NCI-H446 treated with DMSO at 0.1 percent for 48 hours (cell line): ENCODE results near the gene SYNE1.
"Not testable (repeated sequence)": the region's sequence is repeated elsewhere in the genome, so short reads cannot be mapped to it uniquely, and the experiment has no call there.

Experiments
- DNase-seq: peaks from one replicate; lab custom pipeline; 2025; lab: John Stamatoyannopoulos, UW

Gene SYNE1

GRCh38 chr6:152637296-152638047 is at the start of gene SYNE1:
Gene SYNE1, minus strand, starts transcription at chr6:152637362. Its CDS starts 9,031 bp downstream, at chr6:152628331.
- no peak for DNase-seq

- DNase-seq, result no peak
Measured at GRCh38 chr6:152685819-152686218, 48.7 kb upstream of the SYNE1 start.

- DNase-seq, result not testable (repeated sequence)
Measured at GRCh38 chr6:152682935-152683334, 45.8 kb upstream of the SYNE1 start.

- DNase-seq, result no peak
Measured at GRCh38 chr6:152682141-152682540, 45.0 kb upstream of the SYNE1 start.

- no peak for DNase-seq
Measured at GRCh38 chr6:152680879-152681517, 43.8 kb upstream of the SYNE1 start.

GRCh38 chr6:152680151-152680550 is 43.0 kb upstream of the SYNE1 start:
- no peak for DNase-seq

- no peak for DNase-seq
Measured at GRCh38 chr6:152673236-152673635, 36.1 kb upstream of the SYNE1 start.

GRCh38 chr6:152671171-152671570 is 34.0 kb upstream of the SYNE1 start:
- no peak for DNase-seq

GRCh38 chr6:152669895-152670294 is 32.7 kb upstream of the SYNE1 start:
- DNase-seq, result no peak

- DNase-seq, result no peak
Measured at GRCh38 chr6:152661776-152662175, 24.6 kb upstream of the SYNE1 start.

GRCh38 chr6:152651986-152652385 is 14.8 kb upstream of the SYNE1 start:
- DNase-seq, result no peak

GRCh38 chr6:152648105-152648504 is 10.9 kb upstream of the SYNE1 start:
- no peak for DNase-seq

GRCh38 chr6:152646732-152647131 is 9.6 kb upstream of the SYNE1 start:
- DNase-seq, result not testable (repeated sequence)

- no peak for DNase-seq
Measured at GRCh38 chr6:152642578-152643375, 5.6 kb upstream of the SYNE1 start.

GRCh38 chr6:152636609-152637295 is 410 bp downstream of the SYNE1 start:
- no peak for DNase-seq

- DNase-seq, result no peak
Measured at GRCh38 chr6:152636021-152636608, 1.0 kb downstream of the SYNE1 start.

GRCh38 chr6:152634773-152635172 is 2.4 kb downstream of the SYNE1 start:
- DNase-seq, result no peak

GRCh38 chr6:152632121-152632782 is 4.9 kb downstream of the SYNE1 start:
- no peak for DNase-seq

GRCh38 chr6:152631376-152631775 is 5.8 kb downstream of the SYNE1 start:
- no peak for DNase-seq

- no peak for DNase-seq
Measured at GRCh38 chr6:152630832-152631231, 6.3 kb downstream of the SYNE1 start.

- DNase-seq, result no peak
Measured at GRCh38 chr6:152625213-152625612, 11.9 kb downstream of the SYNE1 start.
